HL-60 (cell line): Measurements from ENCODE around the gene TIE1.
A peak's percentile ranks its signal among the peaks of the same experiment; 100 is the strongest.

ENCODE experiments used
- DNase-seq, 2 experiments: peaks; one replicate each; pipeline ENCODE4 v3.0.0-alpha.2; 2010 to 2020; ENCODE audit warnings: low read depth in 1 of 2, low spot score in 1 of 2
- H3K27ac ChIP-seq: fragments of 250-450 bp; sonication (Bioruptor Pico); replicated peaks from 2 replicates; pipeline ENCODE4 v1.5.1; 2020; ENCODE audit warnings: mild to moderate bottlenecking, moderate library complexity
- H3K27me3 ChIP-seq: fragments of 250-450 bp; sonication (Bioruptor Pico); 2 replicates; pipeline ENCODE4 v1.5.1; 2021; ENCODE audit warnings: mild to moderate bottlenecking, moderate library complexity; ENCODE audit not compliant: insufficient read depth, poor library complexity, severe bottlenecking
- H3K4me3 ChIP-seq: replicated peaks from 2 replicates; pipeline ENCODE4 v1.5.1; 2011; ENCODE audit warnings: mild to moderate bottlenecking, control low read depth, low read length; ENCODE audit not compliant: insufficient read depth
- CTCF ChIP-seq: IDR thresholded peaks from one replicate; pipeline ENCODE4 v1.5.1; 2011; ENCODE audit warnings: low read length, control low read depth, inconsistent platforms; ENCODE audit not compliant: insufficient read depth
- GABPA ChIP-seq: IDR thresholded peaks from 2 replicates; pipeline ENCODE4 v1.6.1; 2012; ENCODE audit warnings: low read depth
- POLR2AphosphoS5 ChIP-seq: IDR thresholded peaks from 2 replicates; pipeline ENCODE4 v1.6.1; 2012; ENCODE audit warnings: low read depth
- REST ChIP-seq: IDR thresholded peaks from 2 replicates; pipeline ENCODE4 v1.6.1; 2012; ENCODE audit warnings: low read depth; ENCODE audit not compliant: insufficient replicate concordance
- SPI1 ChIP-seq: IDR thresholded peaks from 2 replicates; pipeline ENCODE4 v1.6.1; 2012; ENCODE audit warnings: low read depth, mild to moderate bottlenecking, borderline replicate concordance

The TIE1 gene

GRCh38 chr1:43354936-43355335, 54.2 kb downstream of the TIE1 start:
- TF ChIP-seq GABPA (no peak), POLR2AphosphoS5 (no peak), REST (no peak), SPI1 (no peak), CTCF (no peak)
- DNase-seq: no peak
- Histone ChIP-seq H3K27me3 (no peaks in the 10 kb centered on the region), H3K27ac (no peak overlapping the region), H3K4me3 (no peak overlapping the region)

GRCh38 chr1:43357251-43357650, 56.5 kb downstream of the TIE1 start:
- DNase-seq: no peak
- TF ChIP-seq SPI1 (no peak), POLR2AphosphoS5 (no peak), GABPA (no peak), CTCF (no peak), REST (no peak)
- Histone ChIP-seq H3K27me3 (no peaks in the 10 kb centered on the region), H3K4me3 (no peak overlapping the region), H3K27ac (no peak overlapping the region)

GRCh38 chr1:43358121-43358745, 57.5 kb downstream of the TIE1 start:
- Histone ChIP-seq H3K27me3 (no peaks in the 10 kb centered on the region), H3K27ac (peak overlapping the region; percentile 91), H3K4me3 (peak overlapping the region; percentile 92)
- no peak for TF ChIP-seq GABPA
- no peak for TF ChIP-seq SPI1
- peak; percentile 9 for TF ChIP-seq REST
- peak; percentile 41 for TF ChIP-seq CTCF
- TF ChIP-seq POLR2AphosphoS5: no peak
- peak in 1 of 2 experiments; percentile 68 for DNase-seq
